Inflammatory macrophage treated with lipopolysaccharide for 1 hour (primary cell): ENCODE data around the gene IFNA7.
"Not testable (repeated sequence)": the region's sequence is repeated elsewhere in the genome, so short reads cannot be mapped to it uniquely, and the experiment has no call there.

Experiments
- DNase-seq, 2 donors: peaks; one replicate each; pipeline ENCODE4 v3.0.0-alpha.2; 2020 to 2022

The IFNA7 gene

DNA sequence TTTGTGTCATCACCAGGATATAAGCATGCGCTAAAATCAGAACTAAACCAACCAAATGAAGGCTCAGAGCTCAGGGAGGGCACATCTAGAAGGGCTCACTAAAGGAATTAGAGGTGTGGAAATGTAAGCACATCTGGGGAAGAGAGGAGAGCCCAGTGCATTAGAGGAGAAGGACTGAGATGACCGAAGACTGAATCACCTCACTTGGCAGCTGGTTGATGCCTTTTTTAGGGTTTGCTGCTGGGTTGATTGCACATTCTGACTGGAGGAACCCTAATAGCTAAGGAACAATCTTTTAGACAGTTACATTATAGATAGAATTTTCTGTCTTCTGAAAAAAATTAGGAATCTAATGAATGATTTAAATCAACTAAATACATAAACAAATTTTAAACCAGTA, 27.3 kb downstream of the IFNA7 start:
- no peak for DNase-seq

DNA sequence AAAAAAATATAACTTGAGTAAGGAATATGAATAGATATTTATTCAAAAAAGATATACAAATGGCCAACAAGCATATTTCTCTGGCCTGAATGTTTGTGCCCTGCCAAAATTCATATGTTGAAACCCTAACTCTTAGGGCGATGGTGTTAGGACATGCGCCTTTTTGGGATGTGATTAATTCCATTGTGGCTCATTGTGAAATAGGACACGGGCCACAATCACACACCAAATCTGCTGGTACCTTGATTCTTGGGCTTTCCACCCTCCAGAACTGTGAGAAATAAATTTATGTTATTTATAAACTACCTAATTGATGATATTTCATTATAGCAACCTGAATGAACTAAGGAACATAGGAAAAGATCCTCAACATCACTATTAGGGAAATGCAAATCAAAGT, 29.8 kb downstream of the IFNA7 start:
- DNase-seq, result no peak

DNA sequence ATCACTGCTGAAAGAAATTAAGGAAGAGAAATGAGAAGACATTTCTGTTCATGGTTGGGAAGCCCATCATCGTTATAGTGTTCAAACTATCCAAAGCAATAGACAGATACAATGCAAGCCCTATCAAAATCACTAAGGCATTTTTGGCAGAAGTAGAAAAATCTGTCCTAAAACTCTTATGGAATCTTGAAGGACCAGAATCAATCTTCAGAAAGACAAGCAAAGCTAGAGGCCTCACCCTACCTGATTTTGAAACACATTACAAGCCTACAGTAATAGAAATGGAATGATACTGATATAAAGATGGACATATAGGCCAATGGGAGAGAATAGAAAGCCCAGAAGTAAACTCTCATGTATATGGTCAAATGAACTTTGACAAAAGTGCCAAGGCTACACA, 30.7 kb downstream of the IFNA7 start:
- no peak for DNase-seq

DNA sequence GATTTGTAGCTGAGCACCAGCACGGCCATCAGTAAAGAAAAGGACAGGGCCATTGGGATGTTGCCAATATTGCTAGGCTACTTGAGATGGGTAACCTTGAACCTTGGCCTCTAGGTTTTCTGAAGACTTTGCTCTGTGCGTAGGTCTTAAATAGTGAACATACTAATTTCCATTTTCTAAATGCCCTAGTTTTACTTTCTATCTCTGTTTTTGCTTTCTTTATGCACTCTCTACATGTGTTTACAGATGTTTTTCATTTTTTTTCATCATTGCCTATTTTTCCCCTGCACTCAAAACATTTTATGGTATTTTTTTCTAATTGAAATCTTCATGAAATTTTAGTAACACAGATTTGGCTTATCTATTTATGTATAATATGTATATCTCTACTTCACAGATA, 35.4 kb downstream of the IFNA7 start, which contains the start of gene IFNA21:
TSS of gene IFNA21 (minus strand) at position 101 of the 400 bp plus-strand sequence. CDS start at position 53, 48 bp downstream.
- DNase-seq, result not testable (repeated sequence)

DNA sequence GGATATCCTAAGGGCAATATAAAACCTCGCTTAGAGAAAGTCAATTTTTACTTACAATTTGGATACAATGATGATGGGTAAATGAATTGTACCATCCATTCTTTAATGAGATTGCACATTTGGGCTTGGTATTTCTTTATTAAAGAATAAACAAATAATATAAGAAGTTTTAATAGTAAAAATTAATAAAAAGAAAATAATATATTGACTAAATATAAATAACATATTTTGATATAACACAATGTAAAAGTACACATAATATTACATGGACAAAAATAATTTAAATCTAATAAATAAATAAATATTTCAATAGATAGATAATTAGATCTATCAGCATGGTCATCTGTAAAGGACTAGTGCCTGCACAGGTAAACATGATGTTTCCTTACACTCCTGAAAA, 36.5 kb downstream of the IFNA7 start:
- no peak for DNase-seq

DNA sequence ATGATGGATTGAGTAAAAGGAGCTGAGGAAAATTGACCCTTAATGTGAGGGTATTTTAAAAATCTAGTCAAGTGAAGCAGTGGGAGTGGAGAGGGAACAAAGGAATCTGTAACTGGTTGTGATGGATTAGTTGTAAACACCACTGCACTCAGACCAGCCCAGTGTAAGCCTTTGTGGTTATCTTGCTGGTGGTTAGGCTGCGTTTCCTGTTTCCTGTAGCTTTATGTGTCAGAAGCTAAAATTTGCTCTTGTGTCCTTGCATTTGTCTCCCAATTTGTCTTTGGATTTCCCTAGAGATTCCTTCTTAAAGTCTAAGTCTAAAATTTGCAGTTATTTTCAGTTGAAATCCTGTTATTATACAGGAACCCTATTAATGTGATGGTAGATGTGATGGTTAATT, 41.8 kb downstream of the IFNA7 start:
- DNase-seq, result peak; percentile 11 to 32

DNA sequence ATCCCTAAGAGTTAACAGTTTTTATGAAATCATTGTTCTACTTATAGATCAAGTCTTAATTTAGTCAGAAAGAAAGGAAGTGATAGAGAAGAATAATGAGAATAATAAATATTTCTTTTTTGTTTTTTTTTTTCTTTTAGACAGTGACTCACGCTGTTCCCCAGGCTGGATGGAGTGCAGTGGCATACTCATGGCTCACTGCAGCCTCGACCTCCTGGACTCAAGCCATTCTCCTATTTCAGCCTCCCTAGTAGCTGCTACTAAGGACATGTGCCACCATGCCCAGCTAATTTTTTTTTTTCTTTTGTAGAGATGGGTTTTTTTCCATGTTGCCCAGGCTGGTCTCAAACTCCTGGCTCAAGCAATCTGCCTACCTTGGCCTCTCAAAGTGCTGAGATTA, 46.5 kb downstream of the IFNA7 start:
- no peak for DNase-seq

DNA sequence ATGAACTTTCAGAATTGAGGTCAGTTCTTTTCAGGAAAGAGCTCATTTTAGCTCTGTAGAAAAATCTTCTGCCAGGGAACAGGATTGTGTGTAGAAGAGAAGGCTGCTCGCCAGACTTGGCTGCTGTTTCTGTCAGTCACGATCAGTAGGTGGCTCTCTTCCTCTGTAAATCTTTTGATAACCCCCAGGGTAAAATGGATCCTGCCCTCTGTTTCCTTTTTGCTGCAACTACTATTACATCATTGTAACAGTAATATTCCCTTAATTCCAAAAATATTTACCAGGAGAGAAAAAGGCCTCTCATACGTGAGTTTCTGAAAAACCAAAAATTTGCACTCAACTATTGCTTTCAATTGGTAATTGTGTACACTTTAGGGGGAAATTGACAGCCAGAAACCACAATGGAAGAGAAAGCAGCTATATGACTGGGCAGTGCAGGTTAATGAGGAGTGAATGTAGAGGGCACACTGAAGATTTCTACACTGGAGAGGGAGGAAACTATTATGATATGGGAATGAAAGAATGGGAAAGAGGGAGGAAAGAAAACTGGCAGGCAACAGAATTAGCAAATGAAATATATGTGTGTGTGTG, 47.9 kb downstream of the IFNA7 start:
- DNase-seq, result peak; percentile 16 to 28

DNA sequence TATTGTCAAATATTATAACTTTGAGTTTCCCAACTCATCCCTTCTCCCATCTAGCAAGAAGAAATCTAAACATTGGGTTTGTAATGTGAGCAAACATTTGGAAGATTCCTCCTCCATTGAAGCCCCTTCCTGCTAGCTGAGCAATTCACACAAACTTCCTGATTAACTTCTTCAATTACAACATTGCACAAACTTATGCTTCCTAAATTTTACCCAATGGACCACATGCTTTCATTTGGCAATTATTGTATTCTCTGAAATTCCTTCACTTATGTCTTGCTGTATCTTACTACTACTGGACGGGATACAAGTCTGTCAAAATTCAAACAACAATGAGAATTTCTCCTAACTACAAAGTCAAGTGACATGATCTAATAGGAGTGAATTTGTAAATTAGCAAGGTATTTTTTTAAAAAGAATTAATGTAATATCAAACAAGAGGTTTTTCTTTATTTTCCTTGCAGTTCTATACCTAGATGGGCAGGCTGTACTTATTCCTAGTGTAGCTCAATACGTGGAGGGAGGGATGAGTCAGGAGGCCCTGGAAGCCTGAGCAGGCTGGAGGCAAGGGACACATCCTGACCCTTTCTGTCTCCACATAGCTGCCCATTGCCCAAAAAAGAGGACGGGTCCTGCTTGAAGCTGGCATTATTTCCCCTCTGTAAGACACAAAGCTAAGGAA, 48.5 kb downstream of the IFNA7 start:
- DNase-seq, result peak; percentile 63 to 65
